HCT116 (cell line): ENCODE measurements around the gene SOX6.

Experiments used
- CBX3 ChIP-seq: IDR thresholded peaks from 2 replicates; pipeline ENCODE4 v1.6.1; 2012; ENCODE audit warnings: low read depth
- CEBPB ChIP-seq: IDR thresholded peaks from 2 replicates; pipeline ENCODE4 v1.6.1; 2012; ENCODE audit warnings: low read depth
- CTCF ChIP-seq, 3 experiments: fragments of 200-600 bp in 1 of 3; sonication (generic) in 1 of 3; IDR thresholded peaks in 2 of 3; conservative IDR thresholded peaks in 1 of 3; 2 replicates each; pipeline ENCODE4 v1.5.1; 2012 to 2017; ENCODE audit warnings: low read depth in 2 of 3, low read length in 2 of 3, antibody characterized with exemption in 1 of 3, borderline replicate concordance in 1 of 3, control low read depth in 1 of 3, mild to moderate bottlenecking in 1 of 3, mixed read lengths in 1 of 3, mixed run types in 1 of 3, moderate library complexity in 1 of 3; ENCODE audit not compliant: insufficient read depth in 1 of 3
- EZH2 ChIP-seq: fragments of 200-600 bp; sonication (generic); IDR thresholded peaks from 2 replicates; pipeline ENCODE4 v1.6.1; 2017; ENCODE audit warnings: antibody characterized with exemption, mixed run types
- JUND ChIP-seq: IDR thresholded peaks from 2 replicates; pipeline ENCODE4 v1.6.1; 2012
- MAX ChIP-seq: IDR thresholded peaks from 2 replicates; pipeline ENCODE4 v1.6.1; 2012
- POLR2A ChIP-seq: IDR thresholded peaks from 2 replicates; pipeline ENCODE4 v1.7.0; 2011; ENCODE audit warnings: borderline replicate concordance; ENCODE audit not compliant: insufficient read depth, insufficient read length; ENCODE audit errors: extremely low read depth
- POLR2AphosphoS5 ChIP-seq: IDR thresholded peaks from 2 replicates; pipeline ENCODE4 v1.6.1; 2011; ENCODE audit warnings: mild to moderate bottlenecking, low read depth, low read length, moderate library complexity
- SIN3A ChIP-seq: IDR thresholded peaks from 2 replicates; pipeline ENCODE4 v1.6.1; 2012; ENCODE audit warnings: low read depth
- SP1 ChIP-seq: IDR thresholded peaks from 2 replicates; pipeline ENCODE4 v1.6.1; 2012; ENCODE audit warnings: low read depth
- SRF ChIP-seq: IDR thresholded peaks from 2 replicates; pipeline ENCODE4 v1.6.1; 2012; ENCODE audit warnings: low read depth
- TCF7L2 ChIP-seq: IDR thresholded peaks from 2 replicates; pipeline ENCODE4 v1.7.0; 2011; ENCODE audit warnings: borderline replicate concordance, inconsistent platforms; ENCODE audit not compliant: insufficient read depth, insufficient read length; ENCODE audit errors: extremely low read depth
- ZBTB33 ChIP-seq: IDR thresholded peaks from 2 replicates; pipeline ENCODE4 v1.6.1; 2011; ENCODE audit warnings: mild to moderate bottlenecking, low read length, moderate library complexity; ENCODE audit not compliant: insufficient replicate concordance; ENCODE audit errors: extremely low read depth

GRCh38 chr11:15938983-15939382 is 417.4 kb downstream of the SOX6 start:
- no peak for TF ChIP-seq CTCF (IDR thresholded peaks at IDR 0.05 in 2 of 3, conservative IDR thresholded peaks at IDR 0.05 in 1 of 3; ENCODE audit: borderline replicate concordance in 1 of 3, insufficient read depth in 1 of 3, low read depth in 2 of 3, low read length in 2 of 3)
- TF ChIP-seq POLR2AphosphoS5: no peak
- TF ChIP-seq POLR2A: no peak
- TF ChIP-seq ZBTB33: no peak
- TF ChIP-seq JUND: no peak
- TF ChIP-seq SIN3A: no peak
- no peak for TF ChIP-seq TCF7L2
- no peak for TF ChIP-seq SRF
- no peak for TF ChIP-seq MAX
- no peak for TF ChIP-seq EZH2
- TF ChIP-seq SP1: no peak
- TF ChIP-seq CBX3: no peak
- TF ChIP-seq CEBPB: no peak
